ENCODE results near the gene RNF151.
"Not testable (repeated sequence)": the region's sequence is repeated elsewhere in the genome, so short reads cannot be mapped to it uniquely, and the experiment has no call there.

Gene RNF151, protein sequence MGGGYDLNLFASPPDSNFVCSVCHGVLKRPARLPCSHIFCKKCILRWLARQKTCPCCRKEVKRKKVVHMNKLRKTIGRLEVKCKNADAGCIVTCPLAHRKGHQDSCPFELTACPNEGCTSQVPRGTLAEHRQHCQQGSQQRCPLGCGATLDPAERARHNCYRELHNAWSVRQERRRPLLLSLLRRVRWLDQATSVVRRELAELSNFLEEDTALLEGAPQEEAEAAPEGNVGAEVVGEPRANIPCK

GRCh38 chr16:1966460-1966859 is at the start of gene RNF151:
TSS of gene RNF151 (plus strand) at chr16:1966856. CDS start at chr16:1966882, 26 bp downstream.
- no peak for DNase-seq (ENCODE audit: low read depth)

GRCh38 chr16:1917056-1917664 is 49.5 kb upstream of the RNF151 start:
- DNase-seq (ENCODE audit: low read depth) = no peak

- no peak for DNase-seq (ENCODE audit: low read depth)
These were observed 48.8 kb upstream of the RNF151 start for GRCh38 chr16:1917665-1918350.

DNA sequence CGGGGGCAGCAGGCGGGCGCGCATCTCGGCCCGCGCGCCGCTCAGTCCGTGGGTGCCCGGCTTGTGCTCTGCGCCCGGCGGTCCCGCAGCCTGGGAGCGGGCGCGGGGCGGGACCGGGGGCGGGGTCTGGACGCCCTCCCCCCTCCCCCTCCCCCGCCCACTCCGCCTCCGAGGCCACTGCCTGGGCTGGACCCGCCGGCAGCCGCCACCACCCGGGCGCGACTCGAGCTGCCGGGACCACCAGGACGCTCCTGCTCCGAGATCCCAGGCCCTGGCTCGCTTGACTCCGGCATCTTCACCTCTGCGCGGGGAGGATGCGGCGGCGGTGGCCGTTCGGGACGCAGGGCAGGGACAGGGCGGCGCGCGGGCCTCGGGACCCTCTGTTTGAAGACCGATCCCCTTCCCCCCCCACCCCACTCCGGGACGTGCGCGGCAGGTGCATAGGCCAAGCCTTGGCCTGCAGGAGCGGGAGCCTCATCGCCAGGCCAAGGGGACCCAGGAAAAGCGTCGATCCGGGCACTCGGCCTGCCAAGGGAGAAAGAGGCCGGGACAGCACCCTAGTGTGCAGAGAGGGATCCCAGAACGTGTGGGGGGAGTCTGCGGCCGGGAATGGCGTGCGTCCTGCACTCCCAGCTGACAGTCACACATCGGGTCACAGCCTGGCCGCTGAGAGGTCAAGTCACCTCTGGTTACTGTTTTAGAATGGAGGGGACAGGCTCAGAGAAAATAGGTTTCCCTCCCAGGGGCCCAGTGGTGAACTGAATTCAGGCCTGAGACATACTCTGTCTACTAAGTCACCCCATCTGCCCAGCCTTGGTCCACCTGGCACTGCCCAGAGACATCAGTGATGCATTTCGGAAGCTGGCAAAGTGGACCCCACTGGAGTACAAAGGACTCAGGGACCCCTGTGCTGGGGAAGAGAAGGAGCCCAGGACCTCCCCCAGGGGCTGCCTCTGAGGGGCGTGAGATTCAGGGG is 48.0 kb upstream of the RNF151 start, which contains the start of gene HS3ST6:
Gene HS3ST6, minus strand, starts transcription at position 65 of the 976 bp plus-strand sequence. CDS start 92 bp downstream, outside the sequence.
- no peak for DNase-seq (ENCODE audit: low read depth)

DNA sequence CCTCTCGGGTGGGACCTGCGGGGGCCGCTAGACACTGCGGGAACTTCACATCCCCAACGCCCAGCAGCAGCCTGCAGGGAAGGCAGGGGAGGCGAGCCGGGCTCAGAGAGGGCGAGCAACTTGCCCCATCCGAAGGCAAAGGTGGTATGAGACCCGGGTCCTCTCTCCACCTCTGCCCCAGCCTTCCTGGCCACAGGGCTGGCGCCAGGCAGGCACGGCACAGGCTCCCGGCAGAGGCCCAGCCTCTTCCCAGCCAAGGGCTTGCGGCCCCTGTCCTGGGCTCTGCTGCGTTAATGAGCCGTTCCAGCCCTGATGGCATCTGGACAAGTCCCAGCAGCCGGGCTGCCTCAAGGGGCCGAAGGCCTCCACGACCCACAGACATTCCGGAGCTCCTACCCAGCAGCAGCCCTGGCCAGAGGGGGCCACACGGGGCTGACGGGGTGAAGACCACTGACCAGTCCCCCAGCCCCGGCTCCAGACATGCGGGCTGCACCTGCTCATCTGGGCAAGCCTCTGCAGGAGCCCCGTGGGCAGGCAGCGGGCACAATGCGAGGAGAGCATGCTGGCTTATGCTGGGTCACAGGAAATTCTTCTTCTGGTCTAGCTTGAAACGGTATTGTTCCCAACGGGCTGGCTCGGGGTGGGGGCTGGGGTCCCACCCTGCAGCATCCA is 47.2 kb upstream of the RNF151 start:
- no peak for DNase-seq (ENCODE audit: low read depth)

- not testable (repeated sequence) for DNase-seq (ENCODE audit: low read depth)
These were observed 46.5 kb upstream of the RNF151 start for GRCh38 chr16:1920122-1920521.

- no peak for DNase-seq (ENCODE audit: low read depth)
These were observed 45.9 kb upstream of the RNF151 start for GRCh38 chr16:1920727-1921171.

DNA sequence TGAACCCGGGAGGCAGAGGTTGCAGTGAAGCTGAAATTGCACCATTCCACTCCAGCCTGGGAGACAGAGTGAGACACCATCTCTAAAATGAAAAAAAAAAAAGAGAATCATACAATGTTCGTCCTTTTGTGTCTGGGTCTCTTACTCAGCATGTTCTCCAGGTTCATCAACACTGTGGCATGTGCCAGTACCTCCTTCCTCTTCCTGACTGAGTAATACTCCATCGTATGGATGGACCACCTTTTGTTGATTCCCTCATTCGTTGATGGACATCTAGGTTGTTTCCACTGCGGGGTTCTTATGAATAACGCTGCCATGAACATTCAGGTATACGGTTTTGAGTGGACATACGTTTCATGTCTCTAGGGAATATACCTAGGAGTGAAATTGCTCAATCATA is 44.3 kb upstream of the RNF151 start:
- no peak for DNase-seq (ENCODE audit: low read depth)

DNA sequence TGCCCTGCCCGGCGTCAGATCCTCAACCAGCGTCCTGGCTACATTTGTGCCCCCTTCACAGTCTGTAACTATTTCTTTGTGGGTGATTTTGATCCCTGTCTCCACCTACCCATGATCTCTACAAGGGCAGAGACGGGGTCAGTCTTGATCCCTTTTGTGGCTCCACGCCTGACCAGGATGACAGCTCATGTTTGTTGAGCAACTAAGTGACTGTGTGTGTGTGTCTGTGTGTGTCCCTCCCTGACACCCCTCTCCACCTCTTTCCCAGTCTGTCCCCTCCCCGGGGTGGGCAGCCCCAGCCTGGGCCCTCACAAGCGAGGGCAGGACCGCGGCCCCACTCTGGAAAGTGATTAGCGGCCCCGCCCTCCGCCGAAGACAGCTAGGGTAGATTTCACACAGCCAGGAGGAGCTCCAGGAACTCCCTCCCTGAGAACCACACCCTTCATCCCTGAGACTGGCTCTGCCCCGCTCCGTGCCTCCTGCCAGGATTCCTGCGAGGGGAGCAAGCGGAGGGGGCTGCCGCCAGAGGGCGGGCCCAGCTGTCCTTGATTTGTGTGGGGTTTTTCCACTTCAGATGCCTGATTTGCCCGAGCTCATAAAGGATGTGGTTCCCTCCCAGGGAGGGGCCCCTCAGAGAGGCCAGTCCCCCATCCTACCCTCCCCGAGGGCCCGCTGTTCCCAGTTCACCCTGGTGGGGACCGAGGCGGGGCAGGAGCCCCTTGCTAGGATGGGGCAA is 43.2 kb upstream of the RNF151 start:
- DNase-seq (ENCODE audit: low read depth) = no peak

DNA sequence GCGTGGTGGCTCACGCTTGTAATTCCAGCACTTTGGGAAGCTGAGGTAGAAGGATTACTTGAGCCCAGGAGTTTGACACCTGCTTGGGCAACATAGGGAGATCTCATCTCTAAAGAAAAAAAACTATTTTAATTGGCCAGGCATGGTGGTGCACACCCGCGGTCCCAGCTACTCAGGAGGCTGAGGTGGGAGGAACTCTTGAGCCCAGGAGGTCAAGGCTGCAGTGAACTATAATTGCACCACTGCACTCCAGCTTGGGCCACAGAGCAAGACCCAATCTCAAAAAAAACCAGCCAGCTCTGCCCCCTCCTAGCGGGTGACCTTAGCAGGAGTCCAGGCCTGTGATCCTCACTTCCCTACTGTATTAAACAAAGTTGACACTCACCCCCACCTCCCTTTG is 42.6 kb upstream of the RNF151 start:
- no peak for DNase-seq (ENCODE audit: low read depth)

DNA sequence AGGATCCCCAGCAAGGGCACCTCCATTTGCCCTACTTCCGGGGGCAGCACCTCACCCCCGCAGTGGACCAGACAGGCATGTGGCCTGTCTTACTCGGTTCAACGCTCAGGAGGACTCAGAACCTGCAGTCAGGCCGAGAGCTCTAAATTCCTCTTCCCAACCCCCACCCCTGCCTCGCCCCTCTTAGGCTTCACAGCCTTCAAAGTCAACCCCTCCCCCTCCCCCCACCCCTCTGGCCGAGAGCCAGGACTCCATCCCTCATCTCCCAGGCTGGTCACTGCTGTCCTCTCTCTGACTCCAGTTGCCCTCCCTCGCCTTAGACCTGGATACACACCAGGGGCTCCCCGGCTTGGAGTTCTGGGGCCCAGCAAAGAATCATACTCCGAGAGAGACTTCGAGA is 40.4 kb upstream of the RNF151 start:
- DNase-seq (ENCODE audit: low read depth) = no peak

GRCh38 chr16:1929105-1929504 is 37.6 kb upstream of the RNF151 start:
- DNase-seq (ENCODE audit: low read depth) = no peak

DNA sequence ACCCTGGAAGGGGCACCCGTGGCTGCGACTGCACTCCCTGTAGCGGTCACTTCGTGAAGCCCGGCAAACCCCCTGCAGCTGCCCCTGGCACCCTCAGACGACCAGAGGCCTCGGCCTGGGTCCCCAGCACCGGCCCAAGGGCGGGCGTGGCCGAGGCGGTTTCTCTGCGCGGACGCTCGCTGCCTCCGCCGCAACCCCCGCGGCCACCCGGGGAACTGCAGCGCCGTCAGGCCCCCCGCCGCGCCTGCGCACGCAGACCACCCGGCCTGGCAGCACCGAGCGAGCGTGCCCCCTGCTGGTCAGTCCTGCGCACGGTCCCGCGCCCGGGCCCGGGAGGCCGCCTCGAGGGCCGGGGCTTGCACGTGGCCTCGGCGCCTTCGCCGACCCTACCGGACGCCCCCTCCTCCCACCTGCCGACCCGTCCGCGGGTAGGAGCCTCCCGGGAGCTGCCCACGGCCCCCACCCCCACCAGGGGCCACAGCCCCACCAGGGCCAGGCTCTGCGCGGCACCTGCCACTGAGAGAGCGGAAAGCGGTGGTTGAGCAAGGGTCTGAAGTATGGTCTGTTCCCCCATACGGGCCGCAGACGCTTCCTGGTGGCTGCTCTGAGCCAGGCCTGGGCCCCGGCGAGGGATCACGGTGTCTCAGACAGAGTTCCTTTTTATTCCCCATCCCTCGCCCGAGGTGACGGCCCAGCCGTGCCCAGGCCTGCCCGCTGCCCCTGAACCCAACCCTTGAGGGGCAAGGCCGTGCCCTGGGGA is 36.9 kb upstream of the RNF151 start:
- DNase-seq (ENCODE audit: low read depth) = peak; percentile 58

DNA sequence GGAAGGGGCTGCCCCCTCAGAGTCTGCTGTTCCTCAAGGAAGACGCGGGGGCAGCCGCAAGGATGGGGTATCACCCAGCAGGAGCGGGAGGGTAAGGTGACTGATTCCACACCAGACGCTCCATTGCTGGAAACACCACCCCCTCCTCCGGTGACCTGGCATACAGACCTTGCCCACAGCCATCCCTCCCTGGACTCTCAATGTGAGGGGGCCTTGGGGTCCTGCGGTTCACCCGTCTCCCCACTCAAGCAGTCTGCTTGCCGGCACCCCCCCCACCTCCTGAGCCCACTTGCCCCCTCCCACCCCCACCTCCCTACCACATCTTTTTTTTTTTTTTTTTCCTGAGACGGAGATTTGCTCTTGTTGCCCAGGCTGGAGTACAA is 36.3 kb upstream of the RNF151 start:
- no peak for DNase-seq (ENCODE audit: low read depth)

DNA sequence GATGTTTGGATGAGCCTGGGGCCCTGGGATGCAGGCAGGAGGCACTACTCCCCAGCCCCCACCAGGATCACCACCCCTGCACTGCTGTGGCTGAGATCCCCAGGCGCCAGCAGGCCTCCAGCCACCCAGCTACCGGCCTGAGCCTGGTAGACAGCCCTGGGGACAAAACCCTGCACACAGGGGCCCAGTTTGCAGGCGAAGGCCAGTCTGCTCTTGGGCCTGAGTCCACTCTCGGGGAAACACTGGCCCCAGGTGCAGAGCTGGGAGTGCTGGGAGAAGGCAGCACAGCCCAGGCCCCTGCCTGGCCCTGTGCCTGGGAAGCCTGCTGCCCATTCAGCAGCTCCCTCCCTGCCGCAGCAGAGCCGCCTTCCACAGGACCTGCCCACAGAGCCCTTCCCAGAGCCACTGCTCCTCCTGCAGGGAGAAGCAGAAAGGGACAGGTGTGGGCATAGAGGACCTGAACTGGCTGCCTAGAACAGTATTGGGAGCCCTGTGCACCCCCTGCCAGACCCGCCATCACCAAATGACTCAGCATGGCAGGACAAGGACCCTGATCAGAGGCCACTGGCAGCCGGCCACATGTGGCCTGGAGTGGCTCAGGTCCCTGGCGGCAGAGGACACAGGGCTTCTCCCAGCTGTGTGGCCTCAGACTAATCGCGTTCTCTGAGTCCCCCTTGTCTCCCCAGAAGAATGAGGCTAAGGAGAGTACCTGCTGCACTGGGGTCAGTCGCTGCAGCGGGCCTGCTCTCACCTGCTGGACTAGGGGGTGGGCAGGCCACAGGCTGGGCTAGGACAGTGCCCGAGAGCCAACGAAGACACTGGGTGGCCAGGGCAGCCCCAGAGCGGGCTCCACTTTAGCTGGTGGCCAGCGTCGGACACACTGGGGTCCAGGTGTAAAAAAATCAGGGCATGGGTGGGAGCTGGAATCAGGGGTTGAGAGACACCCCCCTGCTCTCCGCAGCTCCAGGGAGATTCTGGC is 34.3 kb upstream of the RNF151 start:
- no peak for DNase-seq (ENCODE audit: low read depth)

DNA sequence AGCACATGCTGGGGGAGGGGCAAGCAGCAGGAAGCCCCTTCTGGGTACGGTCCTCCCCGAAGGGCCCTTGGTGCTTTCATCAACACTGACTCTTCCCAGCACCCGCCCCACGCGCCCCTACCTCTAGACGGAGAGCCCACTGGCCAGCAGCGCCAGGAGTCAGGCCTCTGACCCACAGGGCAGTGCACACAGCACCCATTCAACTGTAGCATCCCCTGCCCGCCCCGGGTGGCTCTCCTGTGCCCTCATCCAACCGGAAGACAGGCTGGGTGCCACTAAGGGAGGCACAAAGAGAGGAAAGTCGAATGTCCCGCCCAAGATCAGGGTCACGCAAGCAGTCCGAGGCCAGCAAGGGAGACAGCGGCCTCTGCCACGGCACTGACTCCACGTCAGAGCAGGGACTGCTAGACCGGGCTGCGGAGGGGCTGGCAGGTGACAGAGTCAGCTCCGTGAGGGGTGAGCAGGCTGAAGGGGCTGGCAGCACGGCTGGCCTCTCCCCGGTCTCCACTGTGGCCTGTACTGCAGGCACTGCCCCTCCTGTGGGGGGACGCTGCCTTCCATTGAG is 33.5 kb upstream of the RNF151 start:
- no peak for DNase-seq (ENCODE audit: low read depth)

DNA sequence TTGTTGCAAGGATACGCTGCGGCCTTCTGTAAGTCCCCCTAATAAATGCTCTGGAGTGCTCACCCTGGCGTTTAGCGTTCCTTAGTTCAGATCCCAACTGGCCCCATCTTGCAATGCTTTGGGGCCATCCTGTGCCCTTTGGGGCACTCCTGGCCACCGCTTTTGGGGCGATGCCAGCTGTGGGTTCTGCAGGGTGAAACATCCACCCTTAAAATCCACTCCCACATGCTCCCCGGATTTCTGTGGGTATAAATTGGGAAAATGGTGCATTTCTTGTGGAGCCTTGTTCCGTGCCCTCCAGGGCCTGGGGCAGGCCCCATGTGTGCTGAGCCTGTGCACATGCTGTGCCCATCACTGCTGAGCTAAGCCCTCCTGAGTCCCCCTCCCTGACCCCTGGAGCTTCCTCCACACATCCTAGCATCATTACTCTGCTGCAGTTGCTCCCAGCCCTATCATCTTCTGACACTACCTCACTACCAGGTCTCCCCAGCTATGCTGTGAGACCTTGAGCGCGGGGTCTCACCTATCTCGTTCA is 29.6 kb upstream of the RNF151 start:
- no peak for DNase-seq (ENCODE audit: low read depth)

- no peak for DNase-seq (ENCODE audit: low read depth)
These were observed 28.3 kb upstream of the RNF151 start for GRCh38 chr16:1938316-1938715.
